Retinal pigment epithelial cell (primary cell): ENCODE measurements around the gene DACT2.
"Not testable (repeated sequence)": the region's sequence is repeated elsewhere in the genome, so short reads cannot be mapped to it uniquely, and the experiment has no call there.

Experiments
- DNase-seq: peaks from one replicate; pipeline ENCODE4 v3.0.0-alpha.2; 2010; ENCODE audit warnings: low read depth
- H3K4me3 ChIP-seq: 2 replicates; pipeline ENCODE4 v1.5.1; 2011; ENCODE audit warnings: mild to moderate bottlenecking, low read length, control low read depth, moderate library complexity
- TF ChIP-seq, protein P1 (sequence below): conservative IDR thresholded peaks from 2 replicates; pipeline ENCODE4 v1.5.1; 2011; ENCODE audit warnings: low read depth, low read length, control low read depth, inconsistent platforms

The DACT2 gene

DNA sequence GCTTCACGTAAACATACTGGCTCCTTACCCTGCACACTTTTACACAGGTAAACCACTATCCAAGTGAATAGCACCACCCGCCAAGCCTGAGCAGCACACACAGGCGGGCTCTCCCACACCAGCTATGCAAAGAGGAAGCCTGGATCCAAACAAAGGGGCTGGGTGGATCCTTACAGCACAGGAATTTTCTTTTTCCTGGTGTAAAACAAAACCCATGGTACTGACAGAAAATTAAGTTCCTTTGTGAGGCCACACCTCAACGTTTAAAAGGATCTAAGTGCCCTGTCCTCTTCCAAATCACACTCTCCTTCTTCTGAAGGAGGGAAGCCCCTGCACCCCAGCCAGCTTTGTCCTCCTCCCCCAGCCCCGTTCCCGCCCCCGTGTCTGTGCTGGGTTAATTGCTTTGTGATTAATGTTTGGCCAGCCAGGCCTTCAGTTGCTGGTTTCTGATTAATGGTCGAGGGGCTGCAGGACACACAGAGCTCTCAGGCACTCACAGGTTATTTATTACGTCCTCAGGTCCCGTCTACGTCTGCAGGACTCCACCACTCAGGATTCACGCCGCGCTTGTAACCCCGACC is 6.1 kb downstream of the DACT2 start:
- TF ChIP-seq, protein P1, sequence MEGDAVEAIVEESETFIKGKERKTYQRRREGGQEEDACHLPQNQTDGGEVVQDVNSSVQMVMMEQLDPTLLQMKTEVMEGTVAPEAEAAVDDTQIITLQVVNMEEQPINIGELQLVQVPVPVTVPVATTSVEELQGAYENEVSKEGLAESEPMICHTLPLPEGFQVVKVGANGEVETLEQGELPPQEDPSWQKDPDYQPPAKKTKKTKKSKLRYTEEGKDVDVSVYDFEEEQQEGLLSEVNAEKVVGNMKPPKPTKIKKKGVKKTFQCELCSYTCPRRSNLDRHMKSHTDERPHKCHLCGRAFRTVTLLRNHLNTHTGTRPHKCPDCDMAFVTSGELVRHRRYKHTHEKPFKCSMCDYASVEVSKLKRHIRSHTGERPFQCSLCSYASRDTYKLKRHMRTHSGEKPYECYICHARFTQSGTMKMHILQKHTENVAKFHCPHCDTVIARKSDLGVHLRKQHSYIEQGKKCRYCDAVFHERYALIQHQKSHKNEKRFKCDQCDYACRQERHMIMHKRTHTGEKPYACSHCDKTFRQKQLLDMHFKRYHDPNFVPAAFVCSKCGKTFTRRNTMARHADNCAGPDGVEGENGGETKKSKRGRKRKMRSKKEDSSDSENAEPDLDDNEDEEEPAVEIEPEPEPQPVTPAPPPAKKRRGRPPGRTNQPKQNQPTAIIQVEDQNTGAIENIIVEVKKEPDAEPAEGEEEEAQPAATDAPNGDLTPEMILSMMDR: no peak
- no peak for DNase-seq
- H3K4me3 ChIP-seq: no peak overlapping the region

DNA sequence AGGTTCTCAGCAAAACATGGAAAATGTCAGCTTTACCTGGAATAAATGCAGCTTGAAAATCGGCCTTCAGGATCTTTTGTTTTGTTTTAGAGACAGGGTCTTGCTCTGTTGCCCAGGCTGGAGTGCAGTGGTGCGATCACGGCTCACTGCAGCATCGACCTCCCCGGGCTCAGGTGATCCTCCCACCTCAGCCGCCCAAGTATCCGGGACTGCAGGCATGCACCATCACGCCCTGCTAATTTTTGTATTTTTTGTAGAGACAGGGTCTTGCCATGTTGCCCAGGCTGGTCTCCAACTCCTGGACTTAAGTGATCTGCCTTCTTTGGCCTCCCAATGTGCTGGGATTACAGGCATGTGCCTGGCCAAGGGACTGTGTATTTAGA is 7.5 kb downstream of the DACT2 start:
- not testable (repeated sequence) for DNase-seq, H3K4me3 ChIP-seq

DNA sequence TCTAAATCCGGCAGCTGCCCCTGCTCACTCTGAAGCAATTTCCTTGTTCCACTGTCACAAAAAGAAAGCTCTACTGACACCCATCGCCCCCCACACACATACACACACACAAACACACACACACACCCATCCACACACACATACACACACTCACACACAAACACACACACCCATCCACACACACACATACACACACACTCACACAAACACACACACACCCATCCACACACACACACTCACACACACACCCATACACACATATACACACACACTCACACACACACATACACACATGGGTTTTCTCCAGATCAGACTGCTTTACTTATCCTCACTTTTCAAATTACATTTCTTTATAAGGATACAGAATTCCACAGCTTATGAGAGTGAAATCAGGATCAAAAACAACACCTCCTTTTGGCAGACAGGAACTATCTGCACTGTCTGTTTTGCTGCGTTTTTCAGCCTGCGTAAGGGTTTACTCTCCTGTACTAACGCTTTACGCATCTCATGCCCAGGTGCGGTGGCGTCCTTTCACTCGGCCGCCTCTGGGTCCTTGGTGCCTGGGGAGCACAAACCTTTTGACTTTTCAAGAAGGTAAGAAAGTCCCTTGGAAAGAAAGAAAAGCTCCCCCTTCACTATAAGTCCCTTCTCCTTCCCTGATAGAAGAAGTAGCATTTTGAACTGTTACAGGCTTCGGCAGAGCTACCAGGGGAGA is 8.0 kb downstream of the DACT2 start:
- no peak for DNase-seq
- TF ChIP-seq, protein P1: no peak
- no peak overlapping the region for H3K4me3 ChIP-seq

DNA sequence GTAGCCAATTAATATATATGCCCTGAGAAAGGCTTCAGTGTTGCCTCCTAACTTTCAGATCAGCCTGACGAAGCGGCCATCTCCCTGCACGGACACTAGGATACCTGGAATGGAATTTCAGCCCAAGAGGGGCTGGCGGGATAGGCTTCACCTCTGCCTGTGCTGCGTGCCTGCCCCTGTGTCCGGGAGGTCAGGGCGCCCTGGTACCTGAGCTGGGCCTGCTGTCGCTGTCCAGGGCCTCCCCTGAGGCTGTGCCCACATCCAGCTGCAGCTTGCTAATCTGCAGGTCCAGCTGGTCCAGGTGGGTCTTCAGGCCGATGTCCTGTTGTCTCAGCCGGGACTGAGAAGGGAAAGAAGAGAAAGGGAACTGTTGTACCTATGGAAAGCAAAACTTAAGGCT is 8.6 kb downstream of the DACT2 start:
- no peak overlapping the region for H3K4me3 ChIP-seq
- no peak for DNase-seq
- TF ChIP-seq, protein P1: no peak

DNA sequence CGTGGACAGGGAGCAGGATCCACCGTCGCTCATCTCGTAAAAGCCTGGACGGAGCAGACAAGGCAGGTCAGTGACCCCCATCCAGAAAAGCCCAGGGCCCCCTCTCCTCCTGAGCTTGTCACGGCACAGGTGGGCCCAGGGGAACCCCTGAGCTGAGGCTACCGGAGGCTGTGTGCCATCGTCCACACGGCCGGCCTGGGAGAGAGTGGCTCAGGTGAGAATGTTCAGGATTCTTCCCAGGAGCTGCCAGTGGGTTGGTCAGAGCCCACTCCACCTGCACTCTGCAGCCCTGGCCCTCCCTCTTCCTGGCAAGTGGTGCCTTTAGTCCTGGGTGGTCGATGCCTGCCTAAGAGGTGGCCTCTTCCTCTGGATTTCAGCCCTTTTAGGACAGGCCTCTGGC is 9.2 kb downstream of the DACT2 start:
- DNase-seq: no peak
- TF ChIP-seq, protein P1: no peak
- no peak overlapping the region for H3K4me3 ChIP-seq

DNA sequence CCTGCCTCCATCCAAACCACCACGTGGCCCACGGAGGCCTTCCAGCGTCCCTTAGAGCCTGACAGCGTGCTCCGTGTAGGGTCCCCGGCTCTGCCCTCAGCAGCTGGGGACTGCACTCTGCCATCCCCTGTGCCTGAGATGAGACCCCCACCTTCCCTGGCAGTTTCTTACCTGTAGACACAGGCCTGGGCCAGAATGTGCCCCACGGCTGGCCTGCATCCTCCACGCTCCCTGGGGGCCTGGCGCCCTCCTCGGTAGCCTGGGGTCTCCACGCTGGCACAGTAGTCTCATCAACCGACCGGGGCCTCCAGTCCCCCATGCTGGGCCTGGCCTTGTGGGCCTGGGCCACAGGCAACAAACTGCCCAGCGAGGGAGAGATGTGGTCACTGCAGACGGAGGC is 9.6 kb downstream of the DACT2 start:
- H3K4me3 ChIP-seq: no peak overlapping the region
- DNase-seq: no peak
- TF ChIP-seq, protein P1: no peak

DNA sequence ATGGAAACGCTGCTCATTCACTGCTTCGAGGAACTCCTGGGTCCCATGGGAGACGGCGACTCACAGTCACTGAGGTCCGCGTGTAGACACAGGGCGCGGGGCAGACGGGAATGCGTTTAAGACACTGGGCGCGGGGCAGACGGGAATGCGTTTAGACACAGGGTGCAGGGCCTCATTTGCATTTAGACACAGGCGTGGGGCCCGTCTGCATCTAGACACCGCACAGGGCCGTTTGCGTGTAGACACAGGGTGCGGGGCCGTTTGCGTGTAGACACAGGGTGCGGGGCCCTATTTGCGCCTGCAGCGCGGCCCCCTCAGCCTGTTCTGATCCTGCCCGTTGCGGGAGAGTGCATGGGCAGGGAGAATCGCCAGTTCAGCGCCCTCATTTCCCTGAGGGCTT is 10.4 kb downstream of the DACT2 start:
- no peak overlapping the region for H3K4me3 ChIP-seq
- no peak for DNase-seq
- TF ChIP-seq, protein P1: no peak
